ENCODE measurements around the gene RHO. TPM values are rescaled to one million over a fixed set of nuclear protein-coding genes. Genes with fewer than 3 reads are reported as not detected.
"Not testable (repeated sequence)": the region's sequence is repeated elsewhere in the genome, so short reads cannot be mapped to it uniquely, and the experiment has no call there.

Gene RHO
- total RNA-seq, result not detected
- long read RNA-seq, result 0 reads

DNA sequence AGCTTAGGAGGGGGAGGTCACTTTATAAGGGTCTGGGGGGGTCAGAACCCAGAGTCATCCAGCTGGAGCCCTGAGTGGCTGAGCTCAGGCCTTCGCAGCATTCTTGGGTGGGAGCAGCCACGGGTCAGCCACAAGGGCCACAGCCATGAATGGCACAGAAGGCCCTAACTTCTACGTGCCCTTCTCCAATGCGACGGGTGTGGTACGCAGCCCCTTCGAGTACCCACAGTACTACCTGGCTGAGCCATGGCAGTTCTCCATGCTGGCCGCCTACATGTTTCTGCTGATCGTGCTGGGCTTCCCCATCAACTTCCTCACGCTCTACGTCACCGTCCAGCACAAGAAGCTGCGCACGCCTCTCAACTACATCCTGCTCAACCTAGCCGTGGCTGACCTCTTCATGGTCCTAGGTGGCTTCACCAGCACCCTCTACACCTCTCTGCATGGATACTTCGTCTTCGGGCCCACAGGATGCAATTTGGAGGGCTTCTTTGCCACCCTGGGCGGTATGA lies at the start of gene RHO:
RHO (plus strand) TSS at position 51 of the 512 bp plus-strand sequence; CDS start at position 146, 95 bp downstream.
- intact Hi-C loops (cut with DNase I), result no loop called here

DNA sequence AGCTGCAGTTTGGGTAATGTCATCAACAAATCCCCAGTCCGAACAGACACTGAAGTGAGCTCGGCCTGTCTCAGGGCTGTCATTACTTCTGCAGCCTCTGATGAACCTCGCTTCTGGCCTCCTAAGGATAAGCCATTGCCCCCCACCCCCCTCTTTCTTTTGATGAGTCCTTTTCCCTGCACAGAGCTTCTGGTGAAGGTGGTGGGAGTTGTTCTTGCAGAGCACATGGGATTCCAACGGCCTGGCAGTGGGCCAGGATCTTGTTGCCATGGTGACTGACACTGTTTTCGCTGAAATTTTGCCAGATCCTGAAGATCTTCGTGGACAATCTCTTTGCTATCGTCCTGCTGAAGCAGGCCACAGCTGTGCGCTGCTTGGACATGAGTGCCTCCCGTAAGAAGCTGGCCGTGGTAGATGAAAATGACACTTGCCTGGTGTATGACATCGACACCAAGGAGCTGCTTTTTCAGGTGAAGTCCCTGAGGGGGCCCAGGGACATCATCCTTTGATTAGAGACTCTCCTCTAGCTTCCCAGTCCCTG lies 47.1 kb upstream of the RHO start:
- DNase-seq (ENCODE audit: low spot score), result not testable (repeated sequence)
- intact Hi-C loops (cut with DNase I), result loop anchor here (5.0 kb wide), 1 partner anchor 39 kb away; the partner anchor contains the start of gene IFT122

More for the DNA sequence above, at the start of gene RHO:
- DNase-seq (ENCODE audit: low spot score), result no peak

DNA sequence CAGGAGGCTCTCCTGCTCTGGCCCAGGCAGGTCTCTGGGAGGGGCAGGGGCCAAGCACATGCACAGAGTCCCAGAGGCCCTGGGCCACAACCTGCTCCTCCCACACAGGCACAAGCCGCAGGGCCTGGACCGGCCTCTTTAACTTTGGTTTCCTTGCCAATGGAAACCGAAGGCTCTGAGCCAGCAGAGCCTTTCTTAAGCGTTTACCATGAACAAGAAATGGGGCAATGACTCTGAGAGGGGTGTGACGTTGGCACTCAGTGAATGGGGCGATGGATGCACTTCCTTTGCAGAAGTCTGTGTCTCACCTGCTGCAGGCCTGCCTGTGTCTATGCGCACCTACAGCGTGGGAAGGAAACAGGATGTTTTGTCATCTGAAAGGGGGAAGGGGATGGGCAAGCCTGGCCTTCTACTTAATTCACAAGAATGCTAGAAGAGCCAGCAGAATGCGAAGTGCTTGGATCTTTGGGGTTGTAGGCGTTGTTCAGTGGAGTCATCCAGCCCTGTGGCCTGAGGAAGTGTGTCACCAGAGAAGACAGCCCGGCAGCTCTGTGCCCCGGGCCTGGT lies 46.6 kb upstream of the RHO start:
- DNase-seq (ENCODE audit: low spot score), result no peak

DNA sequence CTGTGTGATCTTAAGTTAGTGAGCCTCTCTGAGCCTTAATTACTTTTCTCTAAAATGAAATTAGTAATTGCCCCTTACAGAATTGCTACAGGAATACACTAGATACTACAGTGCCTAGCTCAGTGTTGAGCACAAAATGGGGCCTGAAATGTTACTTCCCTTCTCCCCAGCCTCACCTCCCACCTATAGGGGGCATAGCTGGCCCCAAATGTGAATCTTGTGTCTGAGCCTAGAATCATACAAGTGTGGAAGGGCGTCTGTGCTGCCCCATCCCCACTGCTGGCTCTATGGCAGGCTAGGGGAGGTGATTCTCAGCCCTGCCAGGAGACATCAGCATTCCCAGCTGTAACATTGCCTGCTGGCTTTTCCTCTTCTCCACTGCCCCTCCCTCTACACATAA lies 45.7 kb upstream of the RHO start:
- no peak for DNase-seq (ENCODE audit: low spot score)
- intact Hi-C loops (cut with DNase I), result loop anchor here (5.0 kb wide), 1 partner anchor 40 kb away; the partner anchor contains the start of gene IFT122

More for the DNA sequence above, 46.6 kb upstream of the RHO start:
- intact Hi-C loops (cut with DNase I), result loop anchor here (5.0 kb wide), 1 partner anchor 40 kb away; the partner anchor contains the start of gene IFT122

DNA sequence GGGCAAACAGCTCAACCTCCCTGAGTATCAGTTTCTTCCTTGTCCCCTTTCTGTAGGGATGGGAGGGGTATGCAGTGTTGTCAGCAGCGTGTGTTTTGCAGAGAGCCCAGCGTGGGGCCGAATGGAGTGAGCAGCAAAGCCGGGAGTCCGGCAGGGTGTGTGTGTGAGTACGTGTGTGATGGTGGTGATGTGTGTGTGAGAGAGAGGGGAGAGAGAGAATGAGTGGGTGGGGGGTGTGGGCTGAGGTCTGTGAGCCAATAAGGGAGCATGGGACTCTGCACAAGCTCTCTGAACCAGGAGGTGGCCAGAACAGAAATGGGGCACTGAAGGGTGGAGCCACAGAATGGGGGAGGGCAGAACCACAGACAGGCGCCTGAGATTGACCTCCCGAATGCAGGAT lies 44.6 kb upstream of the RHO start:
- intact Hi-C loops (cut with DNase I), result loop anchor here (5.0 kb wide), 1 partner anchor 42 kb away; the partner anchor contains the start of gene IFT122
- DNase-seq (ENCODE audit: low spot score), result no peak

DNA sequence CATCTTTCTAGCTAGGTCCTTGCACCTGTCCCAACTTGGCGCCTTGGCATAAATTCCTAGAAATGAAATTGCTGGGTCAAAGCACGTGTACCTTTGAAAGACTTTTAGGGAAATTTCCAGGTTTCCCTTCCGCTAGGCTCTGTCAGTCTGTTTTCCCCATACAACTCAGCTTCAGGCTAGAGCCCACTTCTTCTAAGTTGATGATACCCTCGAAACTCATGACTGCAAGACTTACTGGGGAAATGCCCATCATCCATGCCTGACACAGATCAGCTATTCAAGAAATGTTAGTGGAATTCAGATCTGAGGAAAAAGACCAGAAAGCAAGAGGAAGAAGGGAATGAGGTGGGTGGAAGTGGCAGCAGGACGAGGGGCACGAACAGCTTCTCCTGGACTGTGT lies 43.3 kb upstream of the RHO start:
- intact Hi-C loops (cut with DNase I), result not testable (repeated sequence)

DNA sequence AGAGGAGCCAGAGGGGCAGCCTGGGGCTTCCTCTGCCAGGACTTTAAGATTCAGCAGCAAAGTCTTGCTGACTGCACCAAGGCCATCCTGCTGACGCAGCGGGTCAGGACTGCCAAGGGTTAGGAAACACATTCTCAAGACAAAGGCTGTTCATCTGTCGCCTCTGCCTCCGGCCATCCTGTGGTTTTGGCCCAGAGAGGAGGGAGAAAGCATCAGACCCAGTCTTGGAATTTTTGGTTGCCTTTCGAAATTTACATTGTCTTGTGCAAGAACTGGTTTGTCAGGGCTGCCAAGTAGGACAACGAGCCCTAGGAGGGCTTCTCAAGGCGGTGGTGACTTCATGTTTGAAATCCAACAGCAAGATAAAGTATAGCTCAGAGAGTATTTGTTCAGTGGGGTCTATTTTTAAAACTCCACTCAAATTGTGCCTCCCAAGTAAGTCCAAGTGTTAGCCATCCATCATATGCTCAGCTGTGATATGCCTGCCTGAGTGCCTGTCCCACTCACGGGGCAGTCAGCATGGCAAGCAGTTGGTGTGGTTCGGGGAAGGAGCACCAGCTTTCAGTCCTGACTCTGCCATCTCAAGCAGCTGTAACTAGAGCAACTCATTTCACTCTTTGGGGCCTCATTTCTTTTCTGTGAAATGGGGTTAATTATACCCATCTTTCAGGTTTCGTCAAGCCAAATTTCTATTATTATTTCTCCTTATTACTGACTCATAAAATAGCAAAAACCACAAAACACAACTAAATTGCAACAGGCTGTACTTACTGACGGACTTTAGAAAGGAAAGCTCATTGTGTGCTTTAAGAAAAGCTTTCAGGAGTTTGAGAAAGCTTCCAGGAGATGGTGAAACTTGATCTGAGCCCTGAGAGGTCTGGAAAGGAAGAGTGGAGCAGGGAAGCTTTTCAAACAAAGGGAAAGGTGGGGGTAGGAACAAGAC lies 42.4 kb upstream of the RHO start:
- intact Hi-C loops (cut with DNase I), result no loop called here
- DNase-seq (ENCODE audit: low spot score), result peak; percentile 82

More for the DNA sequence above, 43.3 kb upstream of the RHO start:
- not testable (repeated sequence) for DNase-seq (ENCODE audit: low spot score)

DNA sequence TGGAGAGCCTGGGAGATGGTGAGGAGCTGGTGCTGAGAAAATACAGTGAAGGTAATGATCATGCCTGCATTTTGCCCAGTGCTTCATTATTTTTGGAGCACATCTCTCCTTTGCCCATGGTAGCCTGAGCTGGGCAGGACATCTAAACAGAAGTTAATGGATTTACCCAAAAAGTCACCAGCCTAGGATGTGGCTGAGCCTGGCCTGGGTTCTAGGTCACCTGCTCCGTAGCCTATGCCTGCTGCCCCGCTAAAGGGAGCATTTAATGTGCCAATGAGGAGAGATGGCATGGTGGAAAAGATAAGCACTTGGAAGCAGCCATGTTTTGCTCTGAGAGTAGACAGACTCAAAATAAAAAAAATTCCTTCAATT lies 41.8 kb upstream of the RHO start:
- no peak for DNase-seq (ENCODE audit: low spot score)
- intact Hi-C loops (cut with DNase I), result no loop called here

DNA sequence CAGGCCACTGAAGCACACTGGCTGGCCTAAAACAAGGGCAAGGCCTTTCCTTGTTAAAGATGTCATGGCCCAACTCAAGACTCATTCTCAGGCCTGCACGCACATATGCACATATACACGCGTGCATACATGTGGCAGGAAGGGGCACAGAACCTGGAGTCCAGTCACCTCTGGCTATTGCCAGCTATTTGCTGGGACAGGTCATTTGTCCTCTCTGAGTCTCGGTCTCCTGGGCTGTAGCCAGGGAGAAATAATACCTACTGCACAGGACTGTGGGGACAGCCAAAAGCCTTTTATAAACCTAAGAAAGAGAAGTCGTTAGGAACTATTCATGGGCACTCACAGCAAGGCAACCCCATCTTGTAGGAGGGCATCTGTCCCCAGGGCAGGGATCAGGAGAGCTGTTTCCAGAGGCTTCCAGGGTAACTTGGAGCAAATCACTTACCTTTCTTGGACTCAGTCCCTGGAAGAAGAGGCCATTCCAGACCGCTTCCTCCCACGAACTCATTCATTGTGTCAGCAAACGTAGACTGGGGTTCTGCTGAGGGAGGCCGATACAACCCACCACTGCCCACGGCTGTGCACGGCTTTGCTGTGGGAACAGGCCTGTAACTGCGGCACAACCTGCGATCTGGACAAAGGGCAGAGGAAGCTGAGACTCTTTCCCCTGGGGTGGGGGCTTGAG lies 41.1 kb upstream of the RHO start:
- DNase-seq (ENCODE audit: low spot score), result no peak
- intact Hi-C loops (cut with DNase I), result no loop called here

DNA sequence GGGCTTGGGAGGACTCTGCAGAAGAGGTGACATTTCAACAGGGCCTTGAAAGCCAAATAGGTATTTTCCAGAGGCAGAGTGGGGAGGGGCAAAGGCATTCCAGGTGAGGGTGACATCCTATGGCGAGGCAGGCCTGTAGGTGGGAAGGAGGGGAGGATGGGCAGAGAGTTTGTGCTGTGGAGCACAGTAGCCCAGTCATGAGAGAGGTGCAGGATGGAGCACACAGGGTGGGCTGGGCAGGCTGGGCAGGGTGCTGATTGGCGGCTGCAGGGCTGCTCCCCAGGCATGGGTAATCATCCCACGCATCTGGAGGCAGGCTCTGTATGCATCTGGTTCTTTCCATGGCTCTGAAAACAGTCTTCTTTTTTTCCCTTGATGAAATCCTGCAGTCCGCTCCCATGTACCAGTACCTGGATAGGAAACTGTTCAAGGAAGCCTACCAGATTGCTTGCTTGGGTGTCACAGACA lies 40.5 kb upstream of the RHO start:
- DNase-seq (ENCODE audit: low spot score); intact Hi-C loops (cut with DNase I): not testable (repeated sequence)

DNA sequence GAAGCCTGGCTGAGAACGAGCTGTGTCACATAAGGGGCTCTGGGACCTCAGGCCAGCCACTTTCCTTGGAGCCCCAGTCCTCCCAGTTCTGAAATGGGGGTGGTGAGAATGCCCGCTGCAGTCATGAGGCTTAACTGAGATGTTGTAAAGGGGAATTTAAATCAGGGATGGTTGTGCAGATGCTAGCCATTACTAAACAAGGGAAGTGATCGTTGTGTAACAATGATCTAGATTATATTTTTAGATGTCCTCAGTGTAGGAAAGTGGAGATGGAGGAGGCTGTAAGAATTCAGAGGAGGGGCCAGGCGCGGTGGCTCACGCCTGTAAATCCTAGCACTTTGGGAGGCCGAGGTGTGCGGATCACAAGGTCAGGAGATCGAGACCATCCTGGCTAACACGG lies 39.2 kb upstream of the RHO start:
- intact Hi-C loops (cut with DNase I); DNase-seq (ENCODE audit: low spot score): not testable (repeated sequence)

DNA sequence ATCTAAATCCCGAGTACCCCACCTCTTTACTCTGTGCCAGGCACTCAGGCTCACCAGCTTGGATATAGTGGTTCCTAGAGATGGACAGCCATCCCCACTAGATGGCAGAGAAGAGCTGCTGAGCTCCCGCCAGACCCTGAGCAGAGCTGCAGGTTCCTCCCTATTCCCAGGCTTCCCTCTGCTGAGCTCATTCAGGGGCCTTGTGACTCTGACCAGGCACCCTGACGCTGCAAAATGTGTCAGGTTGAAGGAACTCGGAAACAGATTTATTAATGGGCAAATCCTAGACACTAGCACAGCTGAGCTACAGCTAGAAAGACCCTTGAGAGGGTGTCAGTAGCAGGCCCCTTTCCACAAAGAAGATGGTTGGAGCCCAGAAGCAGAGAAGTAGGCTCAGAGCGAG lies 38.2 kb upstream of the RHO start:
- peak; percentile 92 for DNase-seq (ENCODE audit: low spot score)
- intact Hi-C loops (cut with DNase I), result loop anchor here (2.0 to 5.0 kb wide), 3 partner anchors 117 to 447 kb away; partner anchors contain the start of gene PLXND1

DNA sequence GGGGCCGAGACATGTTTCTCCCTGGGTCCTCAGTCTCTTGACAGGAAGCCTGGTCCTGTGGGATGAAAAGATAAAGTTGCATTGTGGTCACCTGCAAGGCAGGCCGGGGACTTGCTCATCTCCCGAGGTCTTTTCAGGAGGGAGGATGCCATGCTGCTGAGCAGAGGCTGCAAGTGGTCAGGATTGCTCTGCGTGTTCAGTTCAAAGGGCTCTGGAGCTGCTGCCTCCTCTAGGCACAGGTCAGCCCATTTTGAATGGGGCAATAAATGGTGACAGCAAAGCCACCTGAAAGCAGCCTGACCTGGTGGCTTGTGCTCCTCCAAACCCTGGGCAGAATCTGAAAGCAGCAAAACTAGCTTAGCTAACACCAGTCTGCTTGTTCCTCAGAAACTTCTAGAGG lies 37.4 kb upstream of the RHO start:
- intact Hi-C loops (cut with DNase I), result loop anchor here (2.0 to 5.0 kb wide), 3 partner anchors 116 to 446 kb away; partner anchors contain the start of gene PLXND1
- DNase-seq (ENCODE audit: low spot score), result not testable (repeated sequence)

DNA sequence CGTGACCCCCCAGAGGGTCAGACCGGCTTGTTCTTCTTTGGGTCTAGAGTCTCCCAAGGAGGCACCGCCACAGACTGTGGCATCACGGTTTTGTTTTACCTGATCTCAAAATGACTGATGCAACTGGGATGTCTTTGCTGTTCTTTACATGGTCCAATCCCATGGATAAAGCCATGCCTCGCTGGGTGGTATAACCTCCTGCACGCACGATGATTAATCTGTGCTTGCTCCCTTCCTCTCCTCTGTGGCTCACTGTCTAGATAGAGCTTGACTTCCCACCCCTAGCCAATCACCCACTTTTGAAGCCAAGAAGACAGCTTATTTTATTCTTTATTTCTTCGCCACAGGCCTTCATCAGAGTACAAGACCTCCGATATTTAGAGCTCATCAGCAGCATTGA lies 36.6 kb upstream of the RHO start:
- intact Hi-C loops (cut with DNase I), result loop anchor here (2.0 to 5.0 kb wide), 3 partner anchors 116 to 446 kb away; partner anchors contain the start of gene PLXND1
- DNase-seq (ENCODE audit: low spot score), result no peak

DNA sequence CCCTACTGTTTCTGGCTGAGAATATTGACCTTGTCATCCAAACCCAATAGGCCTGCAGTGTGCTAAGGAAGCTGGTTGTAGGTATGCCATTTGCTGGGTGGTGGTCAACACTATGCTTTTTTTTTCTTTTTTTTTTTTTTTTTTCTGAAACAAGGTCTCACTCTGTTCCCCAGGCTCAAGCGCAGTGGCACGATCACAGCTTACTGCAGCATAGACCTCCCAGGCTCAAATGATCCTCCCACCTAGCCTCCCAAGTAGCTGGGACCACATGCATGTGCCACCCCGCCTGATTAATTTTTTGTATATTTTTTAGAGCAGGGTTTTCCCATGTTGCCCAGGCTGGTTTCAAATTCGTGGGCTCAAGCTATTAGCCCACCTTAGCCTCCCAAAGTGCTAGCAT lies 35.7 kb upstream of the RHO start:
- DNase-seq (ENCODE audit: low spot score), result no peak
- intact Hi-C loops (cut with DNase I), result loop anchor here (5.0 kb wide), 2 partner anchors 115 to 445 kb away; partner anchors contain the start of gene PLXND1

DNA sequence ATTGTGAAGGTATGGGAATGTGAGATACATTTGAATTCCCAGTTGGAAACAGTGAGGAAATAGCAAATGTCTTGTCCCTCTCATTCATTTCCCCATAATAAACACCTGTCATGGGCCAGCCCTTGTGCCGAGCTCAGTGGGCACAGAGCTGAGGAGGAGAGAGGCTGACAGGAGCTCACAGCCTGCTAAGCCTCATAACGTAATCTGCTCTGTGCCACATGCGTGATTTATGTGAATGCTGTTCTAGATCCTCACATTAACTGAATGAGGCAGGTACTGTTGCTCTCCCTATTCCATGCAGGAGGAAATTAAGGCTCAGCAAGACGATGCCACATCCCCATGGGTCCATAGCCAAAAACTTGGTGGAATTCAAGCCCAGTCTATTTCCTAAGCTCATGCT lies 35.2 kb upstream of the RHO start:
- DNase-seq (ENCODE audit: low spot score), result no peak
- intact Hi-C loops (cut with DNase I), result loop anchor here (5.0 kb wide), 2 partner anchors 114 to 444 kb away; partner anchors contain the start of gene PLXND1

DNA sequence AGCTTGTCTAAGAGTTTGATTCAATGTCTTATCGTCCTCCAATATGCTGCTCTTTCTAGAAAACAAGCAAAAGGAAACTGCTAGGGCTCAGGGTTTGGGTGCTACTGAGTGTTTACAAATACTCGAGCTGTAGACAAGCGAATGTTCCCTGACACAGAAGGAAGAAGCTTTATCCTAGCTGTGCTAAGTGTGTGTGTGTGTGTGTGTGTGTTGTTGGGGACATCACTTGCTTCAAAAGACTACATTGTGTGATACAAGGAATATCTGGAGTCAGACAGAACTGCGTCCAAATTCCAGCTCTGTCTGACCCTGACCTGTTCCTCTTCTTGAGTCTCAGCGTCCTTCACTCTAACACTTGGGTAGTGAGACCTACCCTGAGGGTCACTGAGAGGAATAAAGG lies 33.9 kb upstream of the RHO start:
- intact Hi-C loops (cut with DNase I), result loop anchor here (2.0 to 5.0 kb wide), 3 partner anchors 113 to 443 kb away; partner anchors contain the start of gene PLXND1
- DNase-seq (ENCODE audit: low spot score), result not testable (repeated sequence)

DNA sequence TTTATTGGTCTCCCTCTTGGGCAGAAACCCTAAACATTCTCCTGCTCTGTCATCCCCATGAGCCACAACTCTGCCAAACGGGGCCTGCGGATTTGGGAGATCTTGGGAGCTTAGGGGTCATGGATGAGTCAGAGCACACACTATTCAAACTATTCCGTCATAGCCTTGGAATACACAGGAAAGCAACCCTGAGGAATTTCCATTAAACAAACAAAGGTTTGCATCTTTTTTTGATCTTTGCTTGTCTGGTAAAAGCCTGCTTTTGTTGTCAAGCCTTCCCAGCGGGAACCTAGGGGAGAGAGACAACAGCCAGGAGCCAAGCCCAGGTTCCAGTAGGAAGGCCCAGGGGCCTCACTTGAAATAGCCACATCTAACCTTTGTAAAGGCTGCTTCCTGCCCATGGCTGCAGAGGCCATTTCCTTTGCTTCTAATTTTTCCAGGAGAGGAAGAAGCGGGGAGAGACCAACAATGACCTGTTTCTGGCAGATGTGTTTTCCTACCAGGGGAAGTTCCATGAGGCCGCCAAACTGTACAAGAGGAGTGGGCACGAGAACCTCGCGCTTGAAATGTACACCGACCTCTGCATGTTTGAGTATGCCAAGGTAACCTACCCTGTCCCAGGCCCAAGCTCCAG lies 33.3 kb upstream of the RHO start:
- intact Hi-C loops (cut with DNase I), result loop anchor here (2.0 kb wide), 1 partner anchor 132 kb away; no protein-coding TSS in a partner anchor
- DNase-seq (ENCODE audit: low spot score), result not testable (repeated sequence)

Measured in cardiac septum (tissue), 1 donor.